GM21381 (cell line): ENCODE results near the gene APBB2.

Experiments used
- ATAC-seq: cut with Tn5 transposase; IDR thresholded peaks from one replicate; pipeline ENCODE4 v1.9.1; 2021; ENCODE audit warnings: mild to moderate bottlenecking, moderate library complexity; ENCODE audit not compliant: unreplicated experiment

APBB2 gene

DNA sequence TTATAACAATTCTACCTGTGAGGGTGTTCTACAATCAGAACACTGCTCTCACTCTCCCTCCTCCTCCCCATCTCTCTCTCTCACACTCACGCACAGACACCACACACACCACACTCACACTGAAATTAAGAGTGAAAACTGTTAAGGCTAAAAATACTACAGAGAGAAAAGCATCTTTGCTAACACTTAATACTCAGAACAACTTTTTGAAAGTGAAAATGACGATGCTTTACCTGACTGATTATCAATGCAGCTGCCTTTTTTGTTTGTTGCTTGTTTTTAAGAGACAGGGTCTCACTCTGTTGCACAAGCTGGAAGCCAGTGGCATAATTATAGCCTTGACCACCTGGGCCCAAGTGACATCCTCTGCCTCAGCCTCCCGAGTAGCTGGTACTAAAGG, 222.4 kb downstream of the APBB2 start:
- peak; percentile 61 for ATAC-seq

DNA sequence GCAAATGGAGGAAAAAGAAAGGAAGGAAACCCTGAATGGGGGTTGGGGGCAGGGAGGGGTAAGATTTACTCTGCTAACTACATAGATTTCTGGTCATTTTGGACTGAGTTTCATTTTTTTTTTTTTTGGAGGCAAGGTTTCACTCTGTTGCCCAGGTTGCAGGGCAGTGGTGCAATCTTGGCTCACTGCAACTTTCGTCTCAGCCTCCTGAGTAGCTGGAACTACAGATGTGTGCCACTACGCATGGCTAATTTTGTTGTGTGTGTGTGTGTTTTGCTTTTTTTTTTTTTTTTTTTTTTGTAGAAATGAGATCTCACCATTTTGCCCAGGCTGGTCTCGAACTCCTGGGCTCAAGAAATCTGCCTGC, 223.5 kb downstream of the APBB2 start:
- no peak for ATAC-seq

DNA sequence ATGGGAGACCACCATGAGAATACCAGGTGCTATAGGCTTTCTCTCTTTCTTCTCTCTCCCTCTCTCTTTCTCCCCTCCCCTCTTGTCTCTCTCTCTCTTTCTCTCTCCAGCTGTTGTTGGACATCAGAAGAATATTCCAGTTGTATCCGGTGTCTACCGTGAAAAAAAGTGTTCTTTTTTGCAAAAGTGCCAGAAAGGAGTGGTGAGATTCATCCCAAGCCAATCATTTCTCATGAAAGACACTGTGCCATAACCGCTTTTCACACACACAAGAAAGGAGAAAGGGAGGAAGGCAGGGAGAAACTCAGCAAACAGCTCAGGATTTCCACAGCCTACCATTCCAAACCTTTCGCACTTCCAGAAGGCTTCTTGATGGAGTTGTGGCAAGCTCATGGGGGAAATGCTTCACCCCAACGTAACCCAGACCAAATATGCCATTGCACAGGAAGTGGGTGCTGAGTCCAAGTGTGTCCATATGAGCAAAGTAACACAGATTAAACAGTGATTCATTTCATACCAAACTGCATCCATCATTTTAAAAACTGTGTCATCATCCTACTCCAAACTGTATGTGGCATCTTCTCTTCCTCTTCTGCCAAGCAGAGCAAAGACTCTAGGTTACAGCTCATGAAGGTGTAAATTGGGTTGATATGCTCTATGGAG, 224.0 kb downstream of the APBB2 start:
- ATAC-seq, result no peak

DNA sequence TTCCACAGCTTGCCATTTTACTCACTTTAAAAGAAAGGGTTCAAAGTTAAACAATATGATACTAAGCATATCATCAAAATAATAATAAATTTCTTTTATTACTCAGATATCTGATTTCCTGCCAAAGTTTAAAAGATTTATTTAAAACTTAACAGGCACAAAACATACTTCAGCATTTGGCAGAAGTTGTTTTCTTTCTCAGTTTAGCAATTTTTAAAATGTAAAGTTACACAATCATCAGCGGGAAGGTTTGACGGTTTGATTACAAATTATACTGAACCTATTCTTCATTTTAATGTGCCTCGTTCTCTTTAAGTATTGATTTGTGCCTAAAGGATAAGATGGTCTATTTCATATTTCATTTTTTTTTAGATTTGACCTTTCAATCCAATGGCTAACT, 227.2 kb downstream of the APBB2 start:
- ATAC-seq, result no peak

DNA sequence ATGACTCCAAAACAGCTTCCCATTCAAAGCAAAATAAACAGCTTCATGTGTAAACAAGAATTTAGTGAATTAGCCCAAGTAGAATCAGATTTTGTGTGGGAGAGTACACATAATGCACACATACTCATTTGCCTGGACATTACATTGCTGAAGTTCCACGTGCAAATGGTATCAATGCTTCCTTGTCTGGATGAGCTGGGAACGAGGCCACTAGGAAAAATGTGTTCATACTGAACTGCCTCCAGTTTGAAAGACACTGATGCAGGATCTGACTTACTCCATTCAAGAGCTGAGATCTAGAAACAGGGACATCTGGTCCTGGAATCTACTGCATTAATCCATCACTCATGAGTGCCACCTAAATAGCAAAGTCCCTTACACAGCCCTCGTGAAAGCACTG, 228.0 kb downstream of the APBB2 start:
- ATAC-seq, result no peak

DNA sequence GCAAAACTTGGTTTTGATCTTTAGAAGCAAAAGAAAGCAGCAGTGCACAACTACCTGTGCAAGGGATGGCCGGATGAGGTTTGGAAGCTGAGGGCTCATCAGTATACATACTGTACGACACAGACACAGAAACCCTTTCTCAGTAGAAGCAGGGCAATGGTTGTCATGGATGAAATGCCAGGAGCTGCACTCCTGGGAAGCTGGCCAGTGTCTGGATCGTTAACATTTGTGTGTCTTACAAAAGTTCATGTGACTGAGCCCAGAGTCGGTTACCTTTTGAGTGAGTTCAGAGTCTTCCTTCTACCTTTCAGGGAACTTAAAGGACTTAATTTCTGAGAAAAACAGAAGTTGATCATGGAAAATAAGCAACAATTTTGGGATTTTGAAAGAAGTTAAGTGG, 230.3 kb downstream of the APBB2 start:
- no peak for ATAC-seq

DNA sequence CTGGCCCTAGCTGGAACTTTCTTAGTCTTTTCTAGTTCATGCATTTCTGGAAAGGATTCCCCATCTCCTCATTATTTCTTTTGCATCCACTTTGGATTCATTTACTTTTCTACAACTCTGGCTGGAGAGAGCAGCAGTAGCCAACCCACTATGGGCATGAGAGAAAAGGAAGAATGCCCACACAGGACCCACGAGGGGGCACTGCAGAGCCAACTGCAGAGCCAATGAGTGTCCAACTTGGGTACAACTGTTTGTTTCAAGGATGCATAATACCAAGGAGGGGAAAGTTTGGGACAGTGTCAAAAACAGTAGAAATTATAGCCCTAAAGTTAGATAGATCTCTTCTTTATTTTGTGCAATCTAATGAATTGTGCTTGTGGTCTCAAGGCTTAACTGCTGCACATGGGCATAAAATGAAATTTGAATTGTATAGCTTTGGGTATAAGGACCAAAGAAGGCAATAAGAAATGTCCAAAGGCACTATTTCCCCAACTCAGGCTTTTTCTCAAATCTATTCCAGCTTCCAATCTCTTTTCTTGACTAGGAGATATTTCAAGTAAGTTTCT, 233.9 kb downstream of the APBB2 start:
- ATAC-seq, result no peak

DNA sequence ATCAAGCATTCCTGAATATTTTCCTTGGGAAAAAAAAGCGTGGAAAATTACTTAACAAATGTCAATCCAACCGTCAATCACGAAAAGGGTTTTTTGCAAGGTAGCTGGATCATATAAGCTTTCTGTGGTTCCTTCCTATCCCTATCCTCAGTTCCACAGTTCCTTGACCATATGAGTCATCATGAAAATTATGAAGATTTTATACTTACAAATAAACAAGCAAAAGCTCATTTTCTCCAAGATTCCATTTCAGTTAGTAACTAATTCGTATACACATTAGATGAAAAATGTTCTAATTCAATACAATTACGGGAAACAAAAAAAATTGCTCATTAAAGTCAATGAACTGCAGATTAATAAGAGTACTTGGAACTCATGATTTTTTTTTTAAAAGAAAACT, 235.8 kb downstream of the APBB2 start:
- ATAC-seq, result no peak

DNA sequence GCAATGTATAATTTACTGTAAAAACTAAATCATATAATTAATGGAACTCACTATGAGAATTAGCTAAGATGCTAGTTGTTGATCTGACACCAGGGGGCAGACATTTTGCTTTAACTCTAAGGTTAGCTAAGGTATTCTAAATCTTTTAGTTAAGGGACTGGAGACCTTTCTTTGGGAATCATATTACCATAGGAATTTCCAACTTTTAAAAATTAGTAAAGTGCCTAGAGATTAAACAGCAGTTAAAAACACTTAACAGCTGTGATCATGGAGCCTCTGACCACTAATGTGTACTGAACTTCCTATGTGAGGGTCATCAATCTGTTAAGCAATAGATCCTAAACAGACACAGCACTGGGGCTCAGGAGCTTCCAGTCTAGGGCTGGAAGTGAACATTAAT, 238.0 kb downstream of the APBB2 start:
- ATAC-seq, result no peak

DNA sequence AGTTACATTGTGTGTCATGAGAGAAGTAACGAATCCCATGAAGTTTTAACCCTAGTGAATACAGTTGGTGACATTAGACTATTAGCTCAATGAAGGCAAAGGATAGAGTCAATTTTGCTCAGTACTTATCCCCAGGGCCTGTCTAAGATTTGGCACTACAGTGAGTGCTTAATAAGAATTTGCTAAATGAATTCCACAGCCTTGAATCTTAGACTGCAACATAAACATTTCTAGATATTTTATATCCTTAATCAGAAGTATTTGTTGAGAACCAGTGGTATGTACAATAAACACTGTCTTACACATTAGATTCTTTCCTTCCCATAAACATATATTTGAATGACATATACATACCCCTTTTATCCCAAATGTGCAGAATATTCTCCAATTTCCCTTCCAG, 241.6 kb downstream of the APBB2 start:
- ATAC-seq, result no peak

DNA sequence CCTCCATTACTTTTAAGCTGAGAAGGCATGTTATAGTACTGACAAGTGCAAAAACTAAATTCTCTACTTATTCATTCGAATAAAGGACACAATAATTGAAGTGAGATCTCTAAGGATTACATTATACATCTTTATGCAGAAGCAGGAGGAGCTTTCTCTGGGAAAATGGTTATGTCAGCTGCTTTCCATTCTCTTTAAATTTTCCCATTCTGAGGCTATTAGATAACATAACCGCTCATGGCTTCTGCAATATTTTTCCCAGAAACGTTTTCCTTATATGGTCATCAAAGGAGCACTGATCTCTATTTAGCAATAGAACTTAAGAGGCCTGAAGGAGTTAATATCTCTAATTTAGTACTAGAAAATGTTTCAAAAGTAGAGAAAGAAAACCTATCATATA, 243.0 kb downstream of the APBB2 start:
- ATAC-seq, result no peak

DNA sequence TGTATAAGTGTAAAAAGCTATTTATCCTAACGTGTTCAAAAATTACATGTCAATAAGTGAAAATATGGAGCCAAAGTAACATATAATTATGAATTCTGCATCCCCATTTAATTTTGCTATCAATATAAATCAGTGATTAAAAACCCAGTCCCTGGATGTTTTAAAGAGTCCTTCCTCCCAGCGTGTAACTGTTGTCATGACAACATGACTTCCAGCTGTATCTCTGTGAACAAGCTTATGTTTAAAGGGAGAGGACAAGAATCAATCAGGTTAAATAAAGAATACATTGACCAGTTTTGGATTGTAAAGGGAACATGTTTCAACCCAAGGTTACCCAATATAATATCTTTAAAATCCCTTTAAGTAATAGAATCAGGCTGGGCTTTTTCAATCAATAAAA, 244.8 kb downstream of the APBB2 start:
- no peak for ATAC-seq

DNA sequence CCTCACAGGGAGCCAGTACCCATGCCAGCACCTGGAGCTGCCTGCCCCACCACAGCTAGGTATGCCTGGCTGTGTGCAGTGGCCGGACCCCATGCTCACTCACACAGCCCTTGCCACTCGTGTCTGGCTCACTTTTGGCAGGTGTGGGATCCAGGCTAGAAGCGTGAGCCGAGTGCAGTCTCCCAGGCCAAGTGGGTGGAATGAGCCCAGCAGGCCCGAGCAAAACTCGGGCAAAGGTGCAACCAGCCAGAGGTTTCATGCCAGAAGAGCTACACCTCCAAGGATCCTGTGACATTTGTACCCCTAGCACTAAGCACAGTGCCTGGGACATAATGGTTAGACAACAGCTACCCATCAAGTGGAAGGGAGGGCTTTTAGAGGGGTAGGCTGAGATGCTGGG, 246.8 kb downstream of the APBB2 start:
- no peak for ATAC-seq

DNA sequence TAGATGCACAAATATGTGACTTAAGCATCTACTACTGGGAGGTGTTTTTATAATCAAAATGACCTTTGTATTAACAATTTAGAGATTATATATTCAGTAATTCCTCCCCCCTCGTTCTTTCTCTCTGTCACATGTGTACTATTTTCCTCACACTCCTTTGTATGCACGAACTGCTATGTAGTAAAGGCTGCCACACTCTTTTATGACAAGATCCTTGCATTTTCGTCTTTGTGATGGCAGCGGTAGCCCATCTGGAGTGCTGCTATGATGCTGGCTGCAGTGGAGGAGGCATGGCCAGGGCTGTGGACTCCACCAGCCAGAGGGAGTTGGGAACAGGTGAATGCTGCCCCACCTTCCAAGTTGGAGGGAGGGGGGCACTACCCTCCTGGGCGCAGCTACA, 248.3 kb downstream of the APBB2 start:
- ATAC-seq, result no peak

DNA sequence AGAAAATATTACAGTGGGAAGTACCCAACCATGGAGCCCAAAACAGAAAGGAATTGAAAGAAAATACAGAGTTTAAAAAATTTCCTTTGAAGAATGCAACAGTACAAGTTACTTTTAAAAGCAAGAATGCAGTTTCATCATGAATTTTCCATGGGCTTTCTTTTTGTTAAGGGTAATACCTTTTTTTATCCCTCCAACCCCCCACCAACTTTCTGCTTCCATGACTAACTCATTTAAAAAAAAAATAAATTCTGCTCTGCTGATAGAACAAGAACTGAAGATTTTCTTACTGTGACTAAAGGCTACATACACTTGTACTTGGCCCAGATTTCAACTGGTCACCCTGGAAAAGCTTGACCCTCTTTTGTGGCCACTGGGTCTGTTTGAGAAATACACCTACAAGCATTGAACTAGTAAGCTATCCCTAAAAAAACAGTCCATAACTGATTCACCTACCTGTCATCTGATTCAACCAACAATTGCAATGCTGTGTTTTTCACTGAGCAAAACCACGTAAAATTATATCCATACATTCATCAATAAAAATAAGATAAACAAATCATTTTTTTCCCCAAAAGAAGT, 250.4 kb downstream of the APBB2 start:
- ATAC-seq, result no peak

DNA sequence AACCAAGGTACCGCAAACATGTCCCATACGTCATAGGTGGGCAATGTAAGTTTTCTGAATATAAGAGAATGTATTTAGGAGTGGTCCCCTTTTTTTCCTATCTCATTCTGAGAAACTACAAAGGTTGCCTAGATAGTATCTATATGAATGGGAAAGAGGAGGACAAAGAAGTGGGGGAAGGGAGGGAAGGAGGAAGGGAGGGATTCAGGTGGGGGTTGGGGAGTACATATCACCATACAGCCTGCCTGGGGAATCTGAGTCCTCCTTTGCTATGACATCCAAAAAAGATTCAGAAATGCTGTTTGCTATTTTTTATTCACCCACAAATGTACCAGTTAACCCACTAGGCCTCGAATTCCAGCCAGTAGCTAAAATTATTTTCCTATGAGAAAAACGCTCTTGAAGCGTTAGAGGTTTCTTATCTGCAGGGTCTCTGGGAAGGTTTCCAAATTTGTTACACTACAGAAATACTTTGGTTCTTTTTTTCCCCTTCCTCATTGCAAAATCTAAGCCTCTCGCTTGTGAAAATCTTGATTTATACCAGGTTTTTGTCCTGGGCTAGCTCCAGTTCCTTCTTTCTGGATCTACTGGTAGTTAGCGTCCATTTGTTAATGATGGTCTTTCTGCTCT, 251.7 kb downstream of the APBB2 start:
- no peak for ATAC-seq

DNA sequence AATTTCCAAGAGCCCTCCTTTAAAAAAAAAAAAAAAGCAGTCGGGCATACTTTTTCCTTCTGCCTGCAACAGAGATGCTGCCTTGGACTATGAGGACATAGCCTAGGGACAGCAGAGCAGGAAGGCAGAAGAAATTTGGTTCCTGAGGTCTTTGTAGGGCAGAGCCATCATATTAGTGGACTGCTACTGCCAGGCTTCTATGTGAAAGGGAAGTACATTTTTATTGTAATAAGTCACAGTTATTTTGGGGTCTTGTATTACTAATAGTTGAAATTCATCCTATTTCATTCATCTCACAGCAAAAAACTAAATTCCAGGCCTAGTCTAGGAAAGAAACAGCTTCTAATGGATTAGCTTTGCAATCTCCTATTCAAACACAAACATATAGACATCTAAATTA, 253.4 kb downstream of the APBB2 start:
- ATAC-seq, result no peak

DNA sequence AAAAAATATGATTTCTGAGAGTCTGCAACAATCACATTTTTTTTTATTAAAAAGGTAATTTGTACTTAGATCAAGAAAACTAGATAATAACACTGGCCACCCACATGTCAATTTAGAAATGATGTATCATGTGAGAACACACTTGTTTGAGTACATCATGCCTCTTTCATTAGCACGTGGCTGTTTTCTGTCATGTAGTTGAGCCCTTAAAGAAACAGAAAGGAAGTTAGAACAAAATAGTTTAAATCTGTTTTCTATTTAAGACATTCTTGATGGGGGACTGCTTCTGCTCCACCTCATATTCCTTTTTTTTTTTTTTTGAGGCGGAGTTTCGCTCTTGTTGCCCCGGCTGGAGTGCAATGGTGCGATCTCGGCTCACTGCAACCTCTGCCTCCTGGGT, 257.1 kb downstream of the APBB2 start:
- no peak for ATAC-seq

DNA sequence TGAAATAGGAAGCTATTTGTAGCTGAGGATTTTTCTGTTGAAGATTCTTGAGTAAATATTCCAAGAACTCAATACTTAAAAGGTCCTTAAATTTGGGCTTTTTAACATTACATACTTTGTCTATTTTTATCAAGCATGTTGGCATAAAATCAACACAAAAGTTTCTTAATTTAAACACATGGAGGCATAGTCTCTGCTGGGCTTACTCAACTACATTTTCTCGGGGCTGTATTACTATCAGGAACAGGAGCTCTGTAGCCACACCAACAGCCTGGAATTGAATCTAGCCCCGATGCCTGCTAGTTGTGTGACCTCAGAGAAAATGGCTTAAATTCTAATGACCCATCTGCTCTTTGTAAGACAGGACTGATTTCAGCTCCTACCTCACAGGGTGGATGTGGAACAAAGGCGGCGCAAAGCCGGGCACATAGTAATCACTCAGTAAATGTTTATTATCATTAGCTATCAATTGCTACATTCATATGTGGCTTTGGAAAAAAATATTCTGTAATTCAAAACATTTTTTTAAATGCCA, 257.6 kb downstream of the APBB2 start:
- ATAC-seq, result no peak

DNA sequence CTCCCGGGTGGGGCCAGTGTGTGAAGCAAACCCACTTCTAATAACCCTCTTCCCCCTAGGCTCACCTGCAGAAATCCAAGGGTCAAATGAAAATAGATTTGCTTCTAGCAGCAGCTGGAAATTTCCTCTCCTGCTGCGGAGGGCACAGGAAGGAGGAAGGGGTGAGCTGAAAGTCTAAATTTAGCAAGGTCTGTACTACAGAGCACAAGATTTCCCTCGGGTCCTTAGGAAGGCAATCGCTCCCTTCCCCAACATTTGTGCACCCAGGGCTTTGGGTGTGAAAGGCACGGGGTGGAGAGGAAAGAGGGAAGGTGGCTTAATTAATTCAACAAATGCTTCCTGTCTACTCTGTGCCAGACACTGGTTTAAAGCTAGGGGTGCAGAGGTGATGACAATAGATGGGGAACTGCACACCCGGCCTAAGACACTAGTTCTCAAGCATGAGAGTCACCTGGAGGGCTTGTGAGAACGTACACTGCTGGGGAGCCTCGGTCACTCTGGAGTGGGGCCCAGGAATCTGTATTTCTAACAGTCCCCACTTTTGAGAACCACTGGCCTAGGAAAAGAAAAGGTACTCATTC, 260.2 kb downstream of the APBB2 start:
- ATAC-seq, result no peak

DNA sequence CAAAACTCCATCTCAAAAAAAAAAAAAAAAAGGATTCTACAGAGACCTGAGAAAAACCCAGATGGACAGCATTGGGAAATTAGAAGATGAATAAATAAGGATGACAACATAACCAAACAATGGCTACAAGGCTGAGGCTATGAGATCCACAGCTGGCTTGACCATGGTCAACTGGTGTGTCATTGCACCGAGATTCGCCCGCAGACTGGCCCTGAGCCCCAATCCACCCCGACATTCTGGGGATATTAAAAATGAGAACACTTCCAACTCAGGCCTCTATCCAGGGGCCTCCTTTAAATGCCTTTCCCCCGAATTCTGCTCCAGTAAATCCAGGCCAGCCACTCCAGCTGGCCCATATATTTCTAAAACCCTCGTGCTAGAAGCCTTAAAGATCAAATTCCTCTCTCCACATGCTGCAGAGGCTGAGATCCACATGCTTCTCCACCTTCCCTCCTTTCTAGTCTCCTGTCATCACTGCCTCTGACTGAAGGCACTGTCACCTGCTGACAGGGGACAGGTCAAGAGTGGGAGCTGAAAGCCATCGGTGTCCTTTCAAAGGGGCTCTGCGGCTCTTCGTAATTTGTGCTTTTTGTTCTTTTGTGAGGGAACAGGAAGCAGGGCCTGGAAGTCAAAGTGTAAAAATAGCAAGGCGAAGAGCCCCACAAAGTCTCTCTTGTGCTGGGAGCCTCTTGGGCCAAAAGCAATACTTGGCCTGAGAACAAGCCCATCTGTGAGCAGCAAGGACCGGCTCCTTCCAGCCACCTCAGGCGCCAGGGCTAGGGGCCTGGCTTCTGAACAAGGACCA, 260.9 kb downstream of the APBB2 start:
- no peak for ATAC-seq
